GM18873 (cell line): ENCODE results near the gene KRTAP4-7.
"Not testable (repeated sequence)": the region's sequence is repeated elsewhere in the genome, so short reads cannot be mapped to it uniquely, and the experiment has no call there.

ENCODE experiments used
- ATAC-seq: cut with Tn5 transposase; IDR thresholded peaks from one replicate; pipeline ENCODE4 v1.9.1; 2021; ENCODE audit warnings: mild to moderate bottlenecking, moderate library complexity, moderate number of reproducible peaks; ENCODE audit not compliant: unreplicated experiment, low FRiP score

The KRTAP4-7 gene

DNA sequence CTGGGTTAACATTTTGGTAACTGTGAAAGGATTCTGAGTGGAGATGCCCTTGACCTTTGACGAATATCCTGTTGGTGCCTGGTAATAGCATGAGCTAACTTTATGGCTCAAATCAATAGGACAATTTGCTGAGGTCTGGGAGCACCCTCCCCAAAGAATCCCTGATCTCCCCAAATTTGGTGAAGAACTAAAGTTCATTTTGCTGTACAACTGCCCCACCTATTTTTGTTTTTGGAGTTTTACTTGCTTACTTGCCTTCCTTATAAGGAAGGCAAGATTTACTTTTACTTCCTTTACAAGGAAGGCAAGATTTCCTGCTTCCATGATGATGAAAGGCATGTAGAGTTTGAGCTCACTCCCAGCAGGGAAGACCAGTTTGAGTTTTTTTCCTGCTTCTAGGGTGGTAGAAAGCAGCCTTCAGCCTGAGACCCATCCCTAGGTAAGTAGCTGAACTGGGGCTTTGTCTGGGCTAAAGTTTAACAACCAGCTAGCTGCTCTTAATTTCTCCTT, 24.0 kb downstream of the KRTAP4-7 start:
- no peak for ATAC-seq

DNA sequence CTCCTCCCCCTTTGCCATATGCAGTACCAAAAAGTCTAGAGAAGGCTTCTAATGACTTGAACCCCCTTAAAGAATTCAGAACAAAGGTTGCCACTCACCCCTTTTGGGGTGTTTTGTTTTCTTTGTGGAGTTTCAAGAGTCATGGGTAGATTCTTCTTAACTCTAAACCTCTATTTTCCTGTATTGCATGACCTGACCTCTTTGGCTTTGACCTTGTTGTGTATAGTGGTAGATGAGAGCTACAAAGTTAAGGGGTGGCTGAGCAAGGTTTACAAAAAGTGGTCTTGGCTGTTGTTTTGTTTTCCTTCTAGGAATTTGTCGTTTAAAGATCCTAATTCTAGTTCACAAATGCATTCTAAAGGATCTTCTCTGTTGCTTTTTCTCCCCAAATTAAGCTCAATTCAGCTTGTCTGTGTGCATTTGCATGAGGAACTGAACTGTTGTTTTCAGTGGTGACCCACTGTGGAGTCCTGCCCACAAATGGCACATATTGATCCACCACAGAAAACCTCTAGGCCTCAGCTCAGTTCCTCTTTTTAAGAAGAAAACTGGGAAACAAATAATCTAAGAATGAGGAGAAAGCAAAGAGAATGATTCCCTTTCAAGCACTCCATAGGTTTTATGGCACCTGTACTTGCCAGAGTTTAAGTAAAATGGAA, 24.9 kb downstream of the KRTAP4-7 start:
- not testable (repeated sequence) for ATAC-seq

GRCh38 chr17:41111151-41111885, 27.4 kb downstream of the KRTAP4-7 start:
- no peak for ATAC-seq

- no peak for ATAC-seq
These were observed 32.3 kb downstream of the KRTAP4-7 start for GRCh38 chr17:41116297-41116696.

- not testable (repeated sequence) for ATAC-seq
These were observed 34.0 kb downstream of the KRTAP4-7 start, which contains the start of gene KRTAP4-11 for GRCh38 chr17:41117846-41118386. TSS of gene KRTAP4-11 (minus strand) at chr17:41118373. CDS start at chr17:41118315, 58 bp downstream.

GRCh38 chr17:41118721-41119120, 34.8 kb downstream of the KRTAP4-7 start:
- ATAC-seq: no peak

GRCh38 chr17:41119696-41120690, 36.0 kb downstream of the KRTAP4-7 start:
- ATAC-seq: not testable (repeated sequence)

GRCh38 chr17:41121742-41122141, 37.8 kb downstream of the KRTAP4-7 start:
- no peak for ATAC-seq

- not testable (repeated sequence) for ATAC-seq
These were observed 39.5 kb downstream of the KRTAP4-7 start for GRCh38 chr17:41123292-41123990.

DNA sequence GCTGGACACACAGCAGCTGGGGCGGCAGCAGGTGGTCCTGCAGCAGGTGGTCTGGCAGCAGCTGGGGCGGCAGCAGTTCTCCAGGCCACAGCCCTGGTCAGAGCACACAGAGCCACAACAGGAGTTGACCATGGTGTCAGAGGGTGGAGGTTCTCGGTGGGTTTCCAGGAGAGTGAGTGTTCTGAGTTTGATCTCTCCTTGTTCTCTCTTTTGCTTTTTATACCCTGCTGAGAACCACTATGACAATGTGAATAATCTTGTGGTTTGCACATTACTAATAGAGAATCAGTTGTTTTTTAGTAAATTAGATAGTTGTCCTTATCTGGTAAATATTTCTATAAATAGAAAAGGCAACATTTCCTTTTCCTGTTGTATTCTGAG, 40.0 kb downstream of the KRTAP4-7 start, which contains the start of gene KRTAP4-12:
Gene KRTAP4-12 (minus strand): TSS at position 192 of the 381 bp plus-strand sequence. CDS start 60 bp downstream, at position 132.
- not testable (repeated sequence) for ATAC-seq

DNA sequence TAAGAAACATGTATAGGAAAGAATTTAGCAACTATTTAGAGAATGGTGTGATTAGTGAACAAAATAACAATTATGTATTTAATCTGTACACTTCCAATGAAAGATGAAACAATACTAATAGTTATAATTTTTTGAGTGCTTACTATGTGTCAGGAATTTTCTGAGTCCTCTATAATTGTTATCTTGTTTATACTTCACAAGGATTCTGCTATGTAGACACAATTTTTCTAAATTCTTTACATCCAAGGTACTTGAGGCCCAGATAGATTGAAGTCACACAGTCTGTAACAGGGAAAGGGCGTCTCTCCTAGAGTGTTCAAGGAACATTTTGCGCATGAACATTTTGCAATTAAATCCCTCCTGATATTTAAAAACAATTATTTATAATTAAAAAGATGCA, 41.1 kb downstream of the KRTAP4-7 start:
- ATAC-seq: no peak

DNA sequence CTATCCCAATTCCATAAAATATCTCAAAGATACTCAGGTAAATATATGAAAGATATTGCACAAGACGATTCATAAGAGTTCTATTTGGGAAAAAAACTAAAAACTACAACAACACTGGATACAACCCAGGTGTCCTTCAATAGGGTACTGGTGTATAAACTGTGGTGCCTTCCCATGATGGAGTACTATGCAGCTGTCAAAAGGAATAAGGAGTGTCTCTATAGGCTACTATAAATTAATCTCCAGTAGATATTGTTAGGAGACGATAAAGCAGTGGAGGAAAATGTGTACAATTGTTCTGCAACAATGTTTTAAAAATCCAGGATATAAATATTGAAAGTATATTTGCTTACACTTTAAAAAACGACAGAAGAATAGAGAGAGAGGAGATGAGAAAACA, 42.5 kb downstream of the KRTAP4-7 start:
- no peak for ATAC-seq

DNA sequence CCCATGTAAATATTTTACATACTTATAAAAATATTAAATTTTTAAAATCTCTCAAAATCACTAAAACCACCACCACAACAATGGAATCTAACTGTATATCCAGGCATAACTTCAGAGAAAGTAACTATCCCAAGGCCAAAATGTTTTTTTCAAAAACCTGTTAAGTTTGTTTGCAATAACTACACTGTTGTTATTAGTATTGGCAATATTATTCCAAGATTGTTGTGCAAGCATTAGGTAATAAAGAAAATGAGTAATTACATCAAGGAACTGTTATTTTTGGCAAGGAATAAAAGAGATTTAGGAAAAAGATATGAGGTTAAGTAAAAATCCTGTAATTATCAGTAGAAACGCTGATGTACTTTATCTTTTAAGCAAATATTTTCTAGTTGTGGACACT, 43.4 kb downstream of the KRTAP4-7 start:
- no peak for ATAC-seq

GRCh38 chr17:41131979-41132378, 48.0 kb downstream of the KRTAP4-7 start:
- no peak for ATAC-seq

DNA sequence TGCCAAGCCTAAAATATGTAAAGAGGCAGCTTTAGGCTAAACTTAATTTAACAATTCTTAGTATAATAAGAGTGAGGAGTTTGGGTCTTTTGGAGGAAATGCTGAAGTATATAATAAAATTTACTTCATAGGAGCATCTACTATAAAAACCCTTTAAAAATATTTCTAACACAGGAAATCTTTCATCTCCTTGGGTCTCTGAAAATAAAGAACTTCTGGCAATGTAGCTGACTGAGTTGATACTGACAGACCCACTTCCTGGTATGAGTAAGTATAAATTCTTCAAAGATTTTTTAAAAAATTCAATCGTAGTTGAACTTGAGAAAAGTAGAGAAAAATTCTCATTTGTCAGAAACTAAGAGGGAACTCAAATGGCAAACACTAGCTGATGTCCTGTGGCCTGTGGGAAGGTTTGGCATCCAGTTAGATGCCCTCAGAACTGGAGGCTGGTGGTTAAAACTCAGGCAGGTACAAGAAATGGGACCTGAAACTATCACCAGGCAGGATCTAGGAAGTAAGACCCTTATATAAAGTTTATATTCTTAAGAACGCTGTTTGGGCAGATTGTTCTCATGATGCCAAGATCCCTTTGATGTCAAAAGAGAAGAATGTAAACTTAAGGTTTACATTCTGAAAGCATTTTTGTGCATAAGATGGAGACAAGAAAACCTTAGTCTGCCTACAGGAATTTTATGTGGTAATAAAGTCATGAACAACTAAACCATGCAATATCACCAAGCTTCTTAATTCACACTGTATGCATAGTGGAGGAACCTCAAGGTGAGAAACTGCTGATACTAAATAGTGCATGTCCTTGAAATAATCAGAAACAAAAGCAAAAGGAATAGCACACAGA, 50.2 kb downstream of the KRTAP4-7 start:
- ATAC-seq: no peak
